Spinal cord (tissue), 10 donors: ENCODE data around the gene BABAM1. TPM values are rescaled to one million over a fixed set of nuclear protein-coding genes. Genes with fewer than 3 reads are reported as not detected.

ENCODE experiments used
- DNase-seq, 6 donors: peaks; one replicate each; pipeline versions ENCODE4 v3.0.0 to v3.0.0-alpha.2; 2013 to 2015; ENCODE audit warnings: low spot score in 6 of 6, low read depth in 4 of 6
- H3K27ac ChIP-seq: one replicate; pipeline ENCODE4 v1.5.1; 2013; ENCODE audit warnings: low read depth, low read length, control low read depth
- H3K27me3 ChIP-seq: one replicate; pipeline ENCODE4 v1.6.1; 2013; ENCODE audit warnings: low read length; ENCODE audit not compliant: control insufficient read depth, insufficient read depth
- H3K36me3 ChIP-seq: one replicate; pipeline ENCODE4 v1.6.1; 2013; ENCODE audit warnings: low read length; ENCODE audit not compliant: control insufficient read depth, insufficient read depth
- H3K4me1 ChIP-seq: one replicate; pipeline ENCODE4 v1.6.1; 2013; ENCODE audit warnings: low read length; ENCODE audit not compliant: control insufficient read depth, insufficient read depth
- H3K4me3 ChIP-seq: one replicate; pipeline ENCODE4 v1.5.1; 2013; ENCODE audit warnings: low read depth, low read length, control low read depth
- H3K9me3 ChIP-seq: one replicate; pipeline ENCODE4 v1.6.1; 2013; ENCODE audit warnings: low read length; ENCODE audit not compliant: control insufficient read depth, insufficient read depth
- WGBS: methylation state at CpG from one replicate; pipeline ENCODE4 v1.1.5; 2013; ENCODE audit warnings: missing lambda C conversion rate; ENCODE audit not compliant: insufficient coverage; 5-methylcytosine and 5-hydroxymethylcytosine counted together
- polyA plus RNA-seq, 2 donors: library from polyadenylated mRNA; unstranded; fragments of 120-200 nt; gene quantifications; one replicate each; pipeline ENCODE4 v1.2.1, GENCODE V29; 2013; ENCODE audit not compliant: insufficient read length in 2 of 2
- total RNA-seq, 2 donors: library from RNA; depleted of rRNA in 1 of 2; stranded (reverse); fragments of 120-200 nt in 1 of 2; fragments of >200 nt in 1 of 2; gene quantifications; one replicate each; pipeline versions ENCODE4 v1.2.3 to v1.2.4, GENCODE V29; 2013 to 2014
- donor health status: healthy.

BABAM1 gene
- total and polyA plus RNA-seq, 4 donors = 60.1 to 137 (median 116) TPM

GRCh38 chr19:17243211-17243829 is 23.9 kb upstream of the BABAM1 start:
- Histone ChIP-seq H3K27me3 (no peaks in the 10 kb centered on the region), H3K9me3 (no peaks in the 10 kb centered on the region), H3K36me3 (peaks cover 21% of the 10 kb centered on the region), H3K4me1 (peaks cover 50% of the 10 kb centered on the region), H3K27ac (no peak overlapping the region), H3K4me3 (peak overlapping the region; percentile 43)
- WGBS = 37% methylated on average over 8 of the region's 8 CpGs
- DNase-seq = no peak

- Histone ChIP-seq H3K27ac (peak overlapping the region; percentile 36), H3K4me1 (peaks cover 52% of the 10 kb centered on the region), H3K4me3 (peak overlapping the region; percentile 43), H3K9me3 (no peaks in the 10 kb centered on the region), H3K27me3 (no peaks in the 10 kb centered on the region), H3K36me3 (peaks cover 16% of the 10 kb centered on the region)
- 7% methylated on average over 51 of the region's 52 CpGs for WGBS
- DNase-seq = no peak
Observed at GRCh38 chr19:17243830-17244617, 23.2 kb upstream of the BABAM1 start.

GRCh38 chr19:17244618-17245534 is 22.4 kb upstream of the BABAM1 start:
- peaks cover 14% of the 10 kb centered on the region for H3K36me3 ChIP-seq
- no peaks in the 10 kb centered on the region for H3K27me3 ChIP-seq
- H3K9me3 ChIP-seq = no peaks in the 10 kb centered on the region
- DNase-seq = peak in 1 of 6 donors; percentile 40
- WGBS = under 1% methylated on average over 99 of the region's 100 CpGs
- peak overlapping the region; percentile 36 for H3K27ac ChIP-seq
- peak overlapping the region; percentile 43 for H3K4me3 ChIP-seq
- peaks cover 52% of the 10 kb centered on the region for H3K4me1 ChIP-seq

- peak within 1 kb of the TSS; percentile 62 for H3K4me3 ChIP-seq
- H3K4me1 ChIP-seq = peaks cover 52% of the 10 kb centered on the region
- under 1% methylated on average over 50 of the region's 72 CpGs for WGBS
- no peaks in the 10 kb centered on the region for H3K27me3 ChIP-seq
- H3K9me3 ChIP-seq = no peaks in the 10 kb centered on the region
- DNase-seq = no peak
- peaks cover 8% of the 10 kb centered on the region for H3K36me3 ChIP-seq
- H3K27ac ChIP-seq = peak within 1 kb of the TSS; percentile 86
Observed at GRCh38 chr19:17245535-17245984, 21.7 kb upstream of the BABAM1 start, which contains the start of gene NR2F6. Gene NR2F6 (minus strand): TSS chr19:17245919. CDS start chr19:17245220, 699 bp downstream.

GRCh38 chr19:17246681-17247425 is 20.4 kb upstream of the BABAM1 start:
- Histone ChIP-seq H3K9me3 (no peaks in the 10 kb centered on the region), H3K27ac (peak overlapping the region; percentile 86), H3K36me3 (peaks cover 5% of the 10 kb centered on the region), H3K4me3 (peak overlapping the region; percentile 62), H3K4me1 (peaks cover 52% of the 10 kb centered on the region), H3K27me3 (no peaks in the 10 kb centered on the region)
- DNase-seq = no peak
- WGBS = 14% methylated on average over 20 of the region's 21 CpGs

GRCh38 chr19:17248011-17248776 is 19.0 kb upstream of the BABAM1 start:
- no peak overlapping the region for H3K4me3 ChIP-seq
- 52% methylated on average over 20 of the region's 21 CpGs for WGBS
- no peaks in the 10 kb centered on the region for H3K36me3 ChIP-seq
- DNase-seq = no peak
- no peaks in the 10 kb centered on the region for H3K9me3 ChIP-seq
- H3K27ac ChIP-seq = no peak overlapping the region
- H3K27me3 ChIP-seq = no peaks in the 10 kb centered on the region
- peaks cover 42% of the 10 kb centered on the region for H3K4me1 ChIP-seq

GRCh38 chr19:17249887-17250548 is 17.2 kb upstream of the BABAM1 start:
- H3K9me3 ChIP-seq = no peaks in the 10 kb centered on the region
- H3K36me3 ChIP-seq = no peaks in the 10 kb centered on the region
- DNase-seq = no peak
- 86% methylated on average over 12 of the region's 15 CpGs for WGBS
- no peaks in the 10 kb centered on the region for H3K27me3 ChIP-seq
- H3K4me1 ChIP-seq = peaks cover 25% of the 10 kb centered on the region
- H3K4me3 ChIP-seq = no peak overlapping the region
- no peak overlapping the region for H3K27ac ChIP-seq

- Histone ChIP-seq H3K36me3 (no peaks in the 10 kb centered on the region), H3K27ac (no peak overlapping the region), H3K27me3 (no peaks in the 10 kb centered on the region), H3K9me3 (no peaks in the 10 kb centered on the region), H3K4me3 (no peak overlapping the region), H3K4me1 (no peaks in the 10 kb centered on the region)
- no peak for DNase-seq
- WGBS = 82% methylated on average over 5 of the region's 10 CpGs
Observed at GRCh38 chr19:17254636-17255035, 12.6 kb upstream of the BABAM1 start.
